Measurements from ENCODE around the gene FOXG1.

The FOXG1 gene

GRCh38 chr14:28756269-28756883 is 10.2 kb upstream of the FOXG1 start:
- no peak overlapping the region for H3K4me3 ChIP-seq (ENCODE audit: low read depth, low read length)
- no peak for TF ChIP-seq CTCF (IDR thresholded peaks at IDR 0.05; ENCODE audit: low read depth, low read length)
- no peak for TF ChIP-seq MAX (IDR thresholded peaks at IDR 0.05; ENCODE audit: low read depth, low read length)
- TF ChIP-seq MYC (IDR thresholded peaks at IDR 0.05; ENCODE audit: low read depth, low read length), result no peak
- no peak for TF ChIP-seq POLR2A (IDR thresholded peaks at IDR 0.05; ENCODE audit: extremely low read depth, insufficient read length)
- no peak for DNase-seq (ENCODE audit: low read depth)

DNA sequence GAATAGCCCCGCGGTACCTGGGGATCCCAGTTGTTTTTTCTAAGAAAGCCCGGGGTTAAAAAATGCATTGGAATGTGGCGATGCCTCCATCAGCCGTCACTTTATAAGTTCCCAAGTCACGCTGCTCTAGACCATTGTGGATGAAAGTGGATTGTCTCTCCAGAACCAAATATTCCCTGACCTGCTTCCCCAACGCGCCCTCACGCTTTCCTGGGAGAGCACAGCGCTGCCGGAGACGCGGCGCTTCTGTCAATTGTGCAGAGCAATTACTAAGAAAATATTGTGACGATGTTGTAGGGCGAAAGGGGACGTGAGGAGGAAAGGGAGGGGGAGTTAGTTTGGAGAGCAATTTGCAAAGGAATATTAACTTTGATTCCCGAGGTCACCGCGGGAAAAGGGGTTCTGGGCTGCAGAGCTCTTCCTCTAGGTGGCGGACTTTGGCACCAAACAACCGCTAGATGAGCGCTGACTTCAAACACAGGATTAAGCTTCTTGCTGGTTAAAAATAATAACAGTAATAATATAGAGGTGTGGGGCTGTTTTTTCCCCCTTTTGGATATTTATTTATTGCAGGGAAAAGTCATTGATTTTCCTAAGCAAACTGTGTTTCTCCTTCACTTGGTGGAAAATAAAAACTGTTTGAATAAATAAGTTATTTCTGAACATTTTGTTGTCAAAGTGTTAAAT is 9.6 kb upstream of the FOXG1 start:
- TF ChIP-seq POLR2A (IDR thresholded peaks at IDR 0.05; ENCODE audit: extremely low read depth, insufficient read length) (no peak), MYC (IDR thresholded peaks at IDR 0.05; ENCODE audit: low read depth, low read length) (no peak), MAX (IDR thresholded peaks at IDR 0.05; ENCODE audit: low read depth, low read length) (no peak), CTCF (IDR thresholded peaks at IDR 0.05; ENCODE audit: low read depth, low read length) (peak; percentile 66)
- peak; percentile 30 for DNase-seq (ENCODE audit: low read depth)
- no peak overlapping the region for H3K4me3 ChIP-seq (ENCODE audit: low read depth, low read length)

DNA sequence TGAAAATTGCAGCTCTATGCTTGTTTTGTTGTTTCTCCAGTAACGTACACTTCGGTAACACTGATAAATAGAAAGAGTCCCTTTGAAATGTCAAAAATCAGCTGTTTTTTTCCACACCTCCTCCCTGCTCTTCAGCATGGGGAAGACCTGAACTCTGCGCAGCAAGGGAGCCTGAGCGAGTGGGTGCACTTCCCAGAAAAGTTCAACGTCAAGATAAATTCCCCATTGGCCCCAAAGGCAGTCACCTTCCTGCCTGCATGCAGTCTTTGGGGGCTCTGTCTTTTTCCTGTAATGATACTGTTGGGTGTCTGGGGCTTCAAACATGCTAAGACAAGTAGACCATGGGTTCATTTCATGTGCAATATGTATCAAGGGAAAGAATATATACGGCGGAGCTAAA is 8.8 kb upstream of the FOXG1 start:
- no peak for DNase-seq (ENCODE audit: low read depth)
- no peak overlapping the region for H3K4me3 ChIP-seq (ENCODE audit: low read depth, low read length)
- TF ChIP-seq POLR2A (IDR thresholded peaks at IDR 0.05; ENCODE audit: extremely low read depth, insufficient read length), result no peak
- TF ChIP-seq MAX (IDR thresholded peaks at IDR 0.05; ENCODE audit: low read depth, low read length), result no peak
- no peak for TF ChIP-seq MYC (IDR thresholded peaks at IDR 0.05; ENCODE audit: low read depth, low read length)
- TF ChIP-seq CTCF (IDR thresholded peaks at IDR 0.05; ENCODE audit: low read depth, low read length), result no peak

GRCh38 chr14:28758253-28758884 is 8.2 kb upstream of the FOXG1 start:
- no peak for TF ChIP-seq CTCF (IDR thresholded peaks at IDR 0.05; ENCODE audit: low read depth, low read length)
- no peak for TF ChIP-seq POLR2A (IDR thresholded peaks at IDR 0.05; ENCODE audit: extremely low read depth, insufficient read length)
- no peak for TF ChIP-seq MAX (IDR thresholded peaks at IDR 0.05; ENCODE audit: low read depth, low read length)
- no peak for TF ChIP-seq MYC (IDR thresholded peaks at IDR 0.05; ENCODE audit: low read depth, low read length)
- DNase-seq (ENCODE audit: low read depth), result no peak
- no peak overlapping the region for H3K4me3 ChIP-seq (ENCODE audit: low read depth, low read length)

GRCh38 chr14:28758885-28759652 is 7.5 kb upstream of the FOXG1 start:
- TF ChIP-seq POLR2A (IDR thresholded peaks at IDR 0.05; ENCODE audit: extremely low read depth, insufficient read length), result no peak
- TF ChIP-seq MAX (IDR thresholded peaks at IDR 0.05; ENCODE audit: low read depth, low read length), result no peak
- TF ChIP-seq MYC (IDR thresholded peaks at IDR 0.05; ENCODE audit: low read depth, low read length), result no peak
- TF ChIP-seq CTCF (IDR thresholded peaks at IDR 0.05; ENCODE audit: low read depth, low read length), result no peak
- H3K4me3 ChIP-seq (ENCODE audit: low read depth, low read length), result no peak overlapping the region
- DNase-seq (ENCODE audit: low read depth), result no peak

All from NB4 (cell line).